Measurements from ENCODE around the gene AMPH. TPM values are rescaled to one million over a fixed set of nuclear protein-coding genes. Genes with fewer than 3 reads are reported as not detected.

Gene AMPH
- total and polyA plus RNA-seq, 7 donors = 0.98 to 2.9 (median 1.6) TPM

DNA sequence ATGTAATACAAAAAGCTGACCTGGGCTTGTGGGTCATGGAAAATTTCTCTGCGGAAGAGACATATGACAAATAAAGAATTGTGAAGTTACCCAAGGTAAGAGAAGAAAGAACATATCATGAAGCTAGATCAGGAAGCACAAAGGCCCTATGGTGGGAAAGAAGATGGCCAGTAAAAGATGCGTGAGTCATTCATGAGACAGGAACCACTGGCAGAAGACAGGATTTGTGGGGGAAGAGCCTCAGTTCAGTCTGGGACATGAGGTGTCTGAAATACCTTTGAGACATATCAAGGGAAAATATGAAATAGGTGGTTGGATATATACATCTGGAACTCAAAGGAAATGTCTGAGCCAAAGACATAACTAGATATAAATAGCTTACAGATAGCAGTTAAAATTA, 27.7 kb upstream of the AMPH start:
- Histone ChIP-seq H3K9me3 (no peaks in the 10 kb centered on the region), H3K4me1 (no peaks in the 10 kb centered on the region), H3K27me3 (ENCODE audit: insufficient read depth in 3 of 3, low read length in 2 of 3) (peaks cover 0 to 4% (median 0%) of the 10 kb centered on the region in 3 donors), H3K4me3 (no peak overlapping the region), H3K27ac (no peak overlapping the region), H3K36me3 (ENCODE audit: insufficient read depth in 1 of 2, low read depth in 1 of 2) (no peaks in the 10 kb centered on the region)
- no peak for ATAC-seq
- intact Hi-C loops (cut with DNase I) = no loop called here
- WGBS, 3 donors = 89 to 95% (median 93%) methylated on average over 2 of the region's 2 CpGs
- TF ChIP-seq, protein P1, sequence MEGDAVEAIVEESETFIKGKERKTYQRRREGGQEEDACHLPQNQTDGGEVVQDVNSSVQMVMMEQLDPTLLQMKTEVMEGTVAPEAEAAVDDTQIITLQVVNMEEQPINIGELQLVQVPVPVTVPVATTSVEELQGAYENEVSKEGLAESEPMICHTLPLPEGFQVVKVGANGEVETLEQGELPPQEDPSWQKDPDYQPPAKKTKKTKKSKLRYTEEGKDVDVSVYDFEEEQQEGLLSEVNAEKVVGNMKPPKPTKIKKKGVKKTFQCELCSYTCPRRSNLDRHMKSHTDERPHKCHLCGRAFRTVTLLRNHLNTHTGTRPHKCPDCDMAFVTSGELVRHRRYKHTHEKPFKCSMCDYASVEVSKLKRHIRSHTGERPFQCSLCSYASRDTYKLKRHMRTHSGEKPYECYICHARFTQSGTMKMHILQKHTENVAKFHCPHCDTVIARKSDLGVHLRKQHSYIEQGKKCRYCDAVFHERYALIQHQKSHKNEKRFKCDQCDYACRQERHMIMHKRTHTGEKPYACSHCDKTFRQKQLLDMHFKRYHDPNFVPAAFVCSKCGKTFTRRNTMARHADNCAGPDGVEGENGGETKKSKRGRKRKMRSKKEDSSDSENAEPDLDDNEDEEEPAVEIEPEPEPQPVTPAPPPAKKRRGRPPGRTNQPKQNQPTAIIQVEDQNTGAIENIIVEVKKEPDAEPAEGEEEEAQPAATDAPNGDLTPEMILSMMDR (IDR thresholded peaks at IDR 0.05) = no peak
- no peak for DNase-seq

DNA sequence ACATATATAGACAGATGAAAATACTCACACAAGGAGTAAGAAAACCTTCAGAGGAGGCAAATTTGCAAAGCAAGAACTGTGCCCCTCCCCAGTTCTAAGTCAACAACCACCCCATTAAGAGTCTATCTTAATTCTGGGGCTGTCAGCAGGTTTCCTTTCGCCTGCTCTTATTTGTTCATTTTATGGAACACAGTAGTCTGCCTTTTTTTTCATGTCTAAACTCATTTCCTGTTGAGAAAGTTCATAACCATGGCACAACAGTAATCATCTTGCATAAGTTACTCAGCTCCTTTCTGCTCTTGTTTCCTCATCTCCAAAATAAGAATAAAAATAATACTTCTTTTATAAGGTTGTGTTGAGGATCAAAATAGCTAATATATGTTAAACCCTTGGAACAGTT, 25.8 kb upstream of the AMPH start:
- WGBS, 3 donors = 47 to 65% (median 58%) methylated on average over 1 of the region's 1 CpG
- Histone ChIP-seq H3K27ac (no peak overlapping the region), H3K9me3 (no peaks in the 10 kb centered on the region), H3K27me3 (ENCODE audit: insufficient read depth in 3 of 3, low read length in 2 of 3) (peaks cover 0 to 4% (median 0%) of the 10 kb centered on the region in 3 donors), H3K4me1 (no peaks in the 10 kb centered on the region), H3K4me3 (no peak overlapping the region), H3K36me3 (ENCODE audit: insufficient read depth in 1 of 2, low read depth in 1 of 2) (no peaks in the 10 kb centered on the region)
- no peak for DNase-seq
- TF ChIP-seq, protein P1 (IDR thresholded peaks at IDR 0.05) = no peak
- intact Hi-C loops (cut with DNase I) = no loop called here
- ATAC-seq = peak in 1 of 4 donors; percentile 47

DNA sequence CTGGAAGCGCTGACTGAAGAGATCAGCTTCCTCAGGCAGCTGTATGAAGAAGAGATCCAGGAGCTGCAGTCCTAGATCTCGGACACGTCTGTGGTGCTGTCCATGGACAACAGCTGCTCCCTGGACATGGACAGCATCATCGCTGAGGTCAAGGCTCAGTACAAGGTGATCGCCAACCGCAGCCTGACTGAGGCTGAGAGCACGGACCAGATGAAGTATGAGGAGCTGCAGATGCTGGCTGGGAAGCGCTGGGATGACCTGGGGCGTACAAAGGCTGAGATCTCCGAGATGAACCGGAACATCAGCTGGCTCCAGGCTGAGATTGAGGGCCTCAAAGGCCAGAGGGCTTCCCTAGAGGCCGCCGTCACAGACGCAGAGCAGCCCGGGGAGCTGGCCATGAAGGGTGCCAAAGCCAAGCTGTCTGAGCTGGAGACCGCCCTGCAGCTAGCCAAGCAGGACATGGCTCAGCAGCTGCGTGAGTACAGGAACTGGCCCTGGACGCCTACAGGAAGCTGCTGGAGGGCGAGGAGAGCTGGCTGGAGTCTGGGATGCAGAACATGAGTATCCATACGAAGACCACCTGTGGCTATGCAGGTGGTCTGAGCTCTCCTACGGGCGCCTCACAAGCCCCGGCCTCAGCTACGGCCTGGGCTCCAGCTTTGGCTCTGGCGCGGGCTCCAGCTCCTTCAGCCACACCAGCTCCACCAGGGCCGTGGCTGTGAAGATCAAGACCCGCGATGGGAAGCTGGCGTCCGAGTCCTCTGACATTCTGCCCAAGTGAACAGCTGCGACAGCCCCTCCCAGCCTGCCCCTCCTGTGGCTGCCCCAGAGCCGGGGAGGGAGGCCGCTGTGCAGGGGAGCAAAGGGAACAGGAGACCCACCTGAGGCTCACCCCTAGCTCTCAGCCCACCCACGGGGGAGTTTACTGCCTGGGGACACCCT, 24.9 kb upstream of the AMPH start:
- DNase-seq (peak; percentile 34 to 86), ATAC-seq (peak in 3 of 4 donors; percentile 48 to 82 (median 59))
- Histone ChIP-seq H3K9me3 (no peaks in the 10 kb centered on the region), H3K27ac (no peak overlapping the region), H3K36me3 (ENCODE audit: insufficient read depth in 1 of 2, low read depth in 1 of 2) (no peaks in the 10 kb centered on the region), H3K4me3 (no peak overlapping the region), H3K4me1 (no peaks in the 10 kb centered on the region), H3K27me3 (ENCODE audit: insufficient read depth in 3 of 3, low read length in 2 of 3) (peaks cover 0 to 4% (median 0%) of the 10 kb centered on the region in 3 donors)
- intact Hi-C loops (cut with DNase I) = no loop called here
- TF ChIP-seq, protein P1 (IDR thresholded peaks at IDR 0.05) = no peak
- 21 to 35% (median 27%) methylated on average over 34 to 35 of the region's 35 CpGs for WGBS, 3 donors

DNA sequence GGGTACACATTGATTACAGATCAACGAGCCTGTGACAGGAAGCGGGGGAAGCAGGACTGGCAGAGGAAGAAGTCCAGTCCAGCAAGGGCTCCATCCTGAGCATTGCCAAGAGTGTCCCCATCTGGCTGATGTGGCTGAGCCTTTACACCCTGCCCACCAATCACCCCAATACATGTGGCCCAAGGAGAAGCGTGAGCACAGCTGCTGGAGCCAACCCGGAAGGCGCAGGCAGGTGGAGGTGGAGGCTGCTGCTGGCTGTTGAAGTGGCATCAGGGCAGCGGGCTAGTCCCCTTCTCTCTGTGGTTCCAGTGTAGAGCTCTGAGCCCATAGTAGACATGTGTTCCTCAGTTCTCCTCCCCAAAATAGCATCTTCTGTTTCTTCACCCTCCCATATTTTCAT, 6.8 kb upstream of the AMPH start:
- DNase-seq (no peak), ATAC-seq (no peak)
- no peak overlapping the region for H3K4me3 ChIP-seq
- intact Hi-C loops (cut with DNase I) = no loop called here
- no peaks in the 10 kb centered on the region for H3K36me3 ChIP-seq (ENCODE audit: insufficient read depth in 1 of 2, low read depth in 1 of 2)
- H3K4me1 ChIP-seq = no peaks in the 10 kb centered on the region
- TF ChIP-seq, protein P1 (IDR thresholded peaks at IDR 0.05) = no peak
- no peak overlapping the region for H3K27ac ChIP-seq
- H3K27me3 ChIP-seq (ENCODE audit: insufficient read depth in 3 of 3, low read length in 2 of 3) = no peaks in the 10 kb centered on the region
- no peaks in the 10 kb centered on the region for H3K9me3 ChIP-seq
- 87 to 93% (median 92%) methylated on average over 6 of the region's 6 CpGs for WGBS, 3 donors

Data from psoas muscle (tissue), 8 donors.